Activated T-cell treated with anti-CD3 and anti-CD28 coated beads, Interleukin-2, amount 50 U/mL, for 1 hour (primary cell): ENCODE data around the gene IRX6.

ENCODE experiments used
- DNase-seq: peaks from one replicate; pipeline ENCODE4 v3.0.0-alpha.2; 2020

The IRX6 gene

DNA sequence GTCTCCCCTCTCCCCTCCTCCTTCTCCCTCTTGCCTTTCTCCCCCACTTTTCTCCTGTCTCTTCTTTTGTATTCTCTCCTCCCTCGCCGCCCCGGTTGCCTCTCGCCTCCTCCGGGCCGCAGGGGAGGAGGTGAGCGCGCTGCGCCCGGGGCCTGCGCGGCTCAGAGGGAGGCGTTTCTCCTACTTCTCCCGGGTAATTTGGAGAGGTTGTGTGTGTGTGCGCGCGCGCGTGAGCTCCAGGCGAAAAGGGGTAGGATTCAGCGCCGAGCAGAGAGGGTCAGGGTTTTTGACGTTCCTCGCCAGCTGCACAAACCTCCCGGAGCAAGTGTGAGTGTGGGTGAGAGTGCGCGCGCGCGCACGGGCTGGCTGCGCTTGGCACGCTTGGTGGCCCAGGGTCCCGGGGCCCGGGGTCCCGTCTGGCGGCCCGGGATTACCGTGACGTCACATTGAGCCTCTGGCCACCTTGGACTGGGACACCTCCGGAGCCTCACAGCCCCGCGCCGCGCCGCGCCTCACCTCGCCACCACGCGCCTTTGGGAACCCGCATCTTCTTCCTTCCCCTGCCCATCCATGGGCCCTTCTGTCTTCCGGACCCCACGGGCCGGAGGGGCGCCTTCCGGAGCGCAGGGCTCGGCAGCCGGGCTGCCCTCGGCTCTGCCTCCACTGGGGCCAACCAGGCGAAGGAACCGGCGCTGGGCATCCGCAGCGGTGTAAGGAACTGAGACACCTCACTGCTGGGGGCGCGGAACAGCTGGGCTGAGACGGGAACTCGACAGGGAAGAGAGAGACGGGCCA lies 479 bp downstream of the IRX6 start:
- no peak for DNase-seq

DNA sequence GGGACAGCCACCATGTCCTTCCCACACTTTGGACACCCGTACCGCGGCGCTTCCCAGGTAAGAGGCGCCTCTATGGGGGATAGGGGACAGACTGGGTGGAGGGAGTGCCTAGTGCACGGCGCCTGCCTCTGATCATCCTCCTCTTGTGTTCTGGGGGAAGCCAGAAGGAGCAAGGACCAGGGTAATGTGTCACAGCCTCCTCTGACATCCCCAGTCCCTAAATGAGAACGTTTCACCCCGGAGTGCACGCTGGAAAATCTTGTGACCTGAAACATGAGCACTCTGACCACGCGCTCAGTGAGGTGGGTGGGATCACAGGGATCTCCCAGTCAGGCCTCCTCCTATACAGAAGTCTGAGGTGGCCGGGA lies 1.1 kb downstream of the IRX6 start:
- DNase-seq = no peak

DNA sequence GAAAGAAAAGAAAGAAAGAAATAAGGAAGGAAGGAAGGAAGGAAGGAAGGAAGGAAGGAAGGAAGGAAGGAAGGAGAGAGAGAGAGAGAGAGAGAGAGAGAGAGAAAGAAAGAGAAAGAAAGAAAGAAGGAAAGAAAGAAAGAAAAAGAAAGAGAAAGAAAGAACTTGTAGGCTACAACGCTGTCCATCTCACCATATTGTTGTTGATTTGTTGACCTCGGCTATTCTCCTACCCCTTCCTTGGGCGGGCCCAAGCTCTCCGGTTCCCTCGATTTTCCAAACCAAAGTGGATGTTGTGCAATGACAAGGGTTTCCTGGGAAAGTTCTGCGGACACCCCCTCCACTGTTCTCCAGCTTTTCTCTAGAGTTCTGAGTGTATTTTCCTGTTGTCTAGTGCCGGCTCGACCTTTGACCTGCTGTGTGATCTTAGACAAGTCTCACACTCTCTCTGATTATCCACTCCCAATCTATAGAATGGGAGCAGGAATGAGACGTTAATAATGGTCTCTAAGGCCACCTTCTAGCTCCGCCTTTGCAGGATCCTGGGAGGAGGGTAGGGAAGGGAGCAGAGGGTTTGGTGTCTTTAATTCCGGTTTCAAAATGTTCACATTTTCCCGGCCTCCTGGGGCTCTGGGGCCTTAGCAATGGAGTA lies 1.6 kb downstream of the IRX6 start:
- DNase-seq = no peak

DNA sequence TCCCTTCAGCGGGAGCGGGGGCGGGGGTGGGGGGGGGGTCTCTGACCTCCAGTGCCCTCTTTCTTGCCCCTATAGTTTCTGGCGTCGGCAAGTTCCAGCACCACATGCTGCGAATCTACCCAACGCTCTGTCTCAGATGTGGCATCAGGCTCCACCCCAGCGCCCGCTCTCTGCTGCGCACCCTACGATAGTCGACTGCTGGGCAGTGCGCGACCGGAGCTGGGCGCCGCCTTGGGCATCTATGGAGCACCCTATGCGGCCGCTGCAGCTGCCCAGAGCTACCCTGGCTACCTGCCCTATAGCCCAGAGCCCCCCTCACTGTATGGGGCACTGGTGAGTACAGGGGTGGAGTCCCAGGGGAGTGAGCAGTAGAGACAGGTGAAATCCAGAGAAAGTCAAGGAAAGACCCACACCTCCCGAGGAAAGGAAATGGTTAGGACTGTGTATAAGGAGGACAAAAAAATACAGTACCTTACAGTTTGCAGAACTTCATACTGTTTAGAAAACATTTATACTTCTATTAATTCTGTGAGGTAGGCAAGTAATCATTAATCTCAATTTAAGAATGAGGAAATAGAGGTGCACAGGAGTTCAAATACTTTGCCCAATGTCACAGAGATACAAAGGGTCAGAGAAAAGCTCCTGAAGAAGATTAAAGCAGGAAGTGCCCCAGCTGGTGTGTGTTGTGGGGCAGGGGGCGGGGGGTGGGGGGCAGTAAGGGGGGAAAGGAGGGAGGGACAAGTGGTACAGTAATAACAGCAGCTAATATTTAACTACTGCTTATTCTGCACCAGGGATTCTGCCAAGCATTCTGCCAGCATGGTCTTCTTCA lies 2.5 kb downstream of the IRX6 start:
- DNase-seq = no peak

DNA sequence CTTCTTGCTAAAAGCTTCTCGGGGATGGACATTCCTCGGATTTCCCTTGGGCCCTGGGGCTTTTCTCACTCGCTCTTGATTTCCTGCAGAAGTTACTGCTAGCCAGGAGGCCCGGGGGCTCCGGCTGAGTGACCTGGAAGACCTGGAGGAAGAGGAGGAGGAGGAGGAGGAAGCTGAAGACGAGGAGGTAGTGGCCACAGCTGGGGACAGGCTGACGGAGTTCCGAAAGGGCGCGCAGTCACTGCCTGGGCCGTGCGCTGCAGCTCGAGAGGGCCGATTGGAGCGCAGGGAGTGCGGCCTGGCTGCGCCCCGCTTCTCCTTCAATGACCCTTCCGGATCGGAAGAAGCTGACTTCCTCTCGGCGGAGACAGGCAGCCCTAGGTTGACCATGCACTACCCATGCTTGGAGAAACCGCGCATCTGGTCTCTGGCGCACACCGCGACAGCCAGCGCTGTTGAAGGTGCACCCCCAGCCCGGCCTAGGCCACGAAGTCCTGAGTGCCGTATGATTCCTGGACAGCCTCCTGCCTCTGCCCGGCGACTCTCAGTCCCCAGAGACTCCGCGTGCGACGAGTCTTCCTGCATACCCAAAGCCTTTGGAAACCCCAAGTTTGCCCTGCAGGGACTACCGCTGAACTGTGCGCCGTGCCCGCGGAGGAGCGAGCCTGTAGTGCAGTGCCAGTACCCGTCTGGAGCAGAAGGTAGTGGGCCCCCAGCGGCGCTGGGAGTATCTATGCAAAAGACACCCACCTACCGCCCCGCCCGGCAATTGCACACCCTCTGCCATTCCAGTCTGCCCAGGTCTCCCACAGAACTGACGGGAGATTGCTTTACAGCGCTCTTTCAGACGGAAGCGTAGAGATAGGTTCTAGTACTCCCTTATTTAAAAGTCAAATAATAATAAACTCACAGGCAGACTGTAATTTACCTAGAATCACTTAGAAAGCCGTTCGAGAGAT lies 4.9 kb downstream of the IRX6 start:
- no peak for DNase-seq

DNA sequence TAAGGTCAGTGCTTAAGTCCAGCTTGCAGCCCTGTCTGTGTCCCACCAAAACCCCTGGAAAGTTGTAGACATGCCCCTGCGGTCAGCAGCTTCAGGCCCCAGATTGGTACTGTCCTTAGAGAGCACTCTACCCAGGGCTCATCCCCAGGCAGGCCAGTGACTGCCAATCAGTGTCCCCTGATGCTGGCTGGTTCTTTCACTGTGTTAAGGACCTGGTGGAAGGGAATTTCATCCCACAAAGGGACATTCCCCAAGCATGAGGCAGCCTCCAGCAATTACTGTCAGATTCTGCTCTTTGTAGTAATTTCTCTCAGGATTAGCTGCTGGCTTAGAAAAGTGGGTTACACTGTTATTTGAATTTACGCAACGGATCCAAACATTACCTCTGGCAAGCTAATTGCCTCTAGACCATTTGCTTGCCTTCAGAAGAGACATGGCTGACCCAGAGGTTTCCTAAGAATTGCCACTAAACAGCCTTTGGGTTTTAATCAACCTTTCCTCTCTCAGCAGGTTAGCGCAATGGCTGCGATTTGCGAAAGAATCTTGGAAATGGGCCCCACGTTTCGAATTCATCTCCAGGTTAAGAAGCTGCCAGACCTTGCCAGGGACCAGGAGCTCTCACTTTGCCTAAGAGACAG lies 5.9 kb downstream of the IRX6 start:
- no peak for DNase-seq

DNA sequence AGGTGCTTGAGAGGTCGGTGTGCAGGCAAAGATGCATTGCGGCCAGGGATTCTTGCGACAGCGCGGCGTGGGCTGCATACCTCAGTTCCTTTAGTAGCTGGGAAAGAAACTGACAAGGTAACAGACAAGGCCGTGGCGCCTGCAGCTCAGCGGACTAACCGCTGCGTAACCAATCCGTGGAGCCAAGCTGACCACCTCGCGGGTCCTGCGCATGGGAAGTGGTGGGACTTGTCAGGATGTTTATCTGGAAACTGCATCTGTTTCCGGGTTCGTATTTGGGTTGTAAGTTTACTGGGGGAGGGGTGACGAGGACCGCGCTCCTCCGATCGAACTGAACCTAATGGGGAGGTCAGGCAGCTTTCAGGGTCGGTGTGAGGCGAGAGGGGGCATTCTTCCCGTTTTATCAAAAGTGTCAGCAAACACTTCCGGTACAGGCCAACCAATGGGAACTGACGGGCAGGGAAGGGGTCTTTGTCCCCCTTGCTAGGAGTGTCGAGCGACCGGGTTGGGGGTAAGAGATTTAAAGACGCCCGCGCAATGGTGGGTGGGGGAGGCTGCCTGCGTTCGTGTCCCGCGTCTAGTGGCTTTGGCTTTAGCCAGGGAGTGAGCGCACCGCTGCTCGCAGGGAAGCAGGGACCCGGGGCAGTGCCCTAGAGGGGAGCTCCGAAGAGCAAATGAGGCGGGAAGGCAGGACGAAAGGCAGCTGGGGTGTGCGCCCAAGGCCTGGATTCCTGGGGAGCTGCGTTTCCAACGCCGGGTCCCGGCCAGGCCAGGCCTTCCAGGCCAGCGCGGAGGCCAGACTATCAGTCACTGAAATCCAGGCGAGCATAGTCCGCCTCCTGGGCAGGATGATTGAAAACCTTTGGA lies 7.0 kb downstream of the IRX6 start:
- no peak for DNase-seq

DNA sequence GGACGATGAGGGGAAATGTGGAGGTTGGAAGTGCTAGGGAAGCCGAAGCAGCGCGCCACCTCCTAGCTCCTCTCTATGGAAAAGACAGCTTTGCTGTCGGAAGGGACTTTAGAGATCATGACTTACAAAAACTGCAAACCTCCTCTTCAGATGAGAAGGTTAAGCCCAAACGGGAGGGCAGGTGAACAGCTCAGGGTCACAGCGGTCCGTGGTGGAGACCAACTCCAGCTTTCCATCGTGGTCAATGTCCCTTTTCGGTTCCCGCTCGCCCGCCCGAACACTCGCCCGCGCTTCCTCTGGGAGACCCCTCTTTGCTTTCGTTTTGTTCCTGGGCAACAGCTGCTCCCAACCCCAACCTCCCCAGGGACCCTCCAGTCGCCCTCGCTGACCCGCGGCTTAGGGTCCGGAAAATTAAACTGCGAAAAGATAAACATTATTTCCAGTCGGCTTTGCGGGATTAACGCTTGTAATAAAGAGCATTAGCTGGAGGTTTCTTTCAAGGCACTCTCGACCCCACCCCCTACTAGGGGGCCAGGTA lies 7.7 kb downstream of the IRX6 start:
- DNase-seq = no peak

DNA sequence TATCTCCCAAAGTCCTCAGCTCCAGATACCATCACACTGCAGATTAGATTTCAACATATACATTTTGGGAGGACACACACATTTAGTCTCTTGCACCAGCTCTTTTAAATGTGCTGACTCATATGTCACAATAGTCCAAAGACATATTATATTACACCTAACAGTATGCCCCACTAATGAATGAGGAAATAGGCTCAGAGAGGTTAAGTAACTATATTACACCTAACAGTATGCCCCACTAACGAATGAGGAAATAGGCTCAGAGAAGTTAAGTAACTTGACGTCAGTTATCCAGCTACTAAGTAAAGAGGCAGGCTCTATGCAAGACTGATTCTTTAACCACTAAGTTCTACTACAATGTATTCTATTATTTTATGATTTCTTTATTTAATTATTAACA lies 9.7 kb downstream of the IRX6 start:
- DNase-seq = no peak

DNA sequence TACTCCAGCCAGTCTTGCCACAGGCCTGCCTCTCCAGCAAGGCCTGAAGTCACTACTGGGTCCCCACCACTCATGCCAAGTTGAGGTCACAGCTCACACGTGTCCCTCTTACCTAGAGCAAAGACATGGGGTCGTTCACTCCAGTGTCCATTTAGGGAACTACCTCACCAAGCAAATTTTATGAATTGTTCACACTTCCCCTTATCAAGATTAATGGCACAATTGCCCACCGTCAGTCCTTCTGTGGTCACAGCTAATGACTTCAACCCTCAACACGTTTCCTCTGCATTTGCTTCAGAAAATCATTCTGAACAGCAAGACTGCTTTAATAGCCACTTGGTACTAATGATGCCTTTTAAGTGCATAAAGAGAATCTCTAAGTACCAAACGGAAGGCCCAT lies 14.6 kb downstream of the IRX6 start:
- DNase-seq = no peak

DNA sequence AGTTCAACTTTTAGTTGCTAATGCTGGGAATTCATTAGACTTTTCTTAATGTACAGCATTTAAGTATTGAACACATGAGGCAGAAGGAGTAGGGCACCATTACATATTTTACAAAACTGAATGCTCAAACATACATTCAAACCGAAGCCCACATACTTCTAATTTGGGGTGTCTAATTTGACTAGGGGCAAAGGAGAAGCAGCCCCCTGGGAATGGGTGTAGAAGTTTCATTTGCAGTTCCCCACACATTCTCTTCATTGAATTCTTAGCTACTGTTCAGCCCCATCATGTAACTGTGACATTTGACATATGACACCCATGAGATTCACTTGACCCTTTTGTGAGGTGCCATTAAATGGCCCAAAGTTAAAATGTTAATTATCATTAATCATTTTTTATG lies 16.4 kb downstream of the IRX6 start:
- no peak for DNase-seq

DNA sequence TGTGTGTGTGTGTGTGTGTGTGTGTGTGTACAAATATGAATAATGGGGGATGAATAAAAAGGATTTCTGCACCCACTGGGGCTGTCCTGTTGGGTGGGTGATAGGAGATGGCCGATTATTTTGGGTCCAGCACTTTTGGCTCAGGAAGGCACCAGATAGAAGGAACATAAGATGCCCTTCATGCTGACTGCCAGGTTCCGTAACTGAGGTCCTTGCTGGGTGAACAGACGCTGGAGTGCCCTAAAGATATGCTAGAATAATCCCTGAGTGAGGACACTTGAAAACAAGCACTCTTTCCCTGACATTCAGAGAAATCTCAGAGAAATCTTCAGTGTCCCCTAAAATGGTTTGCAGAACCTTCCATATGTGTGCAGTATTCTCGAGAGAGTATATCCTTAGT lies 17.7 kb downstream of the IRX6 start:
- DNase-seq = no peak

DNA sequence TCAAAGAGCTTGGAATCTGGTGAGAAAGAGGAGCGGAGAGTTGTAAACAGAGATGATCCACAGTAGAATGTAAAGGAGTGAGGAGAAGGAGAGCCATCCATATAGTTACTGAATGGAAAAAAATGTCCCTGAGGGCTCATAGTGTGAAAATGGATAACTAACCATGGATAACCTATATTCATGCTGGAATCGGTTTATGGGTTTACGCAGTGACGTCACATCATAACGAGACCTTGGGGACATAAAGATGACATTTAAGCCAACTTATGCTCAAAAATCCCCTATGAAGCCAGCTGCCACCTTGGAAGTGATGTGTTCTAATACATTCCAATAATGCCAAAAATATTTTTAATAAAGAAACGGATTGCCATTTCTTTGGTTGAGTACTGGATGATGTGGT lies 22.5 kb downstream of the IRX6 start:
- no peak for DNase-seq

DNA sequence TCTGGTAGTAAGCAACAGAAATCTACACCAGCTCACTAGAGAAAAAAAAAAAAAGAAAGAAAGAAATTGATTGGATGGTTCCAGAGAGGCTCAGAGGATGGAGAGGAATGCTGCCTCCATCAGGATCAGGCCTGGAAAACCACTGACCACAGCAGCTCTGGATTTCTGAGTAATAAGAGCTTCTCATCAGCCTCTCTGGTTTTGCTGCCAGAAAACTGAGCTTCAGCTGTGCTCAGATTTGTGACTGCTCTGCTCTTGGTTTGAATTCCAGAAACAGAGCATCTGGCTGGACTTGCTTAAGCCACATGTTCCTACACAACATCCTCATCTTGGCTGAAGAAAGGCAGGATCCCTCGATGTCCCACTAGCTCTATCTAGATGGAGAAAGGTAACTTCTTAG lies 25.9 kb downstream of the IRX6 start:
- no peak for DNase-seq

DNA sequence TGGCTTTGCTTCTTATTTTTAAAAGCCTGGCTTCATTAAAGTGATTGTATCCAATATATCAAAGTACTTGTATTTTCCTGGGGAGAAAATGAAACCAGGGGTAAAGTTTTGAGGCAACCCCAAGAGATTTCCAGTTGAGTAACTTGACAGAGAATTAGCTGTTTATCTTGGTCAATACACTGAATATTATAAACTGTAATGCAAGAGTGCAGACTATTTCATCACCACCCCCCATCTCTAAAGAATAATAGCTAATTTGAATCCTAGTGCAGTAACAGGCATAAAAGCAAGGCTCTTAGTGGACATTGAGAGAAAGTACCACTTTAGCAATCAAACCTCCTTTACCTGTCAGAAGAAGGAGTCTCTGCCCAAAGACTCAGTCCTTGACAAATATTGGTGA lies 27.0 kb downstream of the IRX6 start:
- DNase-seq = no peak

DNA sequence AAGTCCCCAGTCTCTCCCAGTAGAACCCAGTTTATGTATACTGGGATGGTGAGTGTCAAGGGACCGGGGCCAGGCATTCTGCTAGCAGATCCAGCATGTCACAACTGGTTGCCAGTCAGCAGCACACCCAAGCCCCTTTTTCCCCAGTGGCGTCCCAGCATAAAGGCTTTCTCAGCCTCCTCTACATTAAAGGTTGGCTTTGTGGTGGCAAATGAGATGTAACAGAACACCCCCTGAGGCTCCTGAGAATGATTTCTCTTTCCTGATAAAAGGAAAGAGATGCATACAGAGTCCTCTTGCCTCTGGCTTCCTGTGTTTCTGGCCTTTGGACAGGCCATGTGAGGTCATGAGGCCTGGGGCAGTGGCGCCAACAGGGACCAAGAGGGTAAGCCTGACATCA lies 27.9 kb downstream of the IRX6 start:
- DNase-seq = no peak

DNA sequence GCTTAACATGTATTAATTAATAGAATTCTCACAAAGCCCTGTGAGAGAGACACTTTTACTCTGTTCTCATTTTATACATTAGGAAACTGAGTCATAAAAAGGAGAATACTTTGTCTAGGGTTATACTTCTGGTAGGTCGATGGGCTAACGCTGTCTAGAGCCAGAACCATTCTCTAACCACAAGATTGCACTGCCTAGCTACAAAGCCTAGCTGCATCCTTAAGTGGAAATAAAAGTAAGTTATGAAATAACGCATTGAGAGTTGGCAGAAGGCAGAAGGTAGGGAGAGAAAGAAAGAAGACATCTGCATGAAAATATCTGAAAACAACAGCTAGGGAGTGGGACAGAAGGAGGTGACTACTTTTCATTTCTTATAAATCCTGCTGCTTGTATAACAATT lies 33.2 kb downstream of the IRX6 start:
- DNase-seq = no peak

DNA sequence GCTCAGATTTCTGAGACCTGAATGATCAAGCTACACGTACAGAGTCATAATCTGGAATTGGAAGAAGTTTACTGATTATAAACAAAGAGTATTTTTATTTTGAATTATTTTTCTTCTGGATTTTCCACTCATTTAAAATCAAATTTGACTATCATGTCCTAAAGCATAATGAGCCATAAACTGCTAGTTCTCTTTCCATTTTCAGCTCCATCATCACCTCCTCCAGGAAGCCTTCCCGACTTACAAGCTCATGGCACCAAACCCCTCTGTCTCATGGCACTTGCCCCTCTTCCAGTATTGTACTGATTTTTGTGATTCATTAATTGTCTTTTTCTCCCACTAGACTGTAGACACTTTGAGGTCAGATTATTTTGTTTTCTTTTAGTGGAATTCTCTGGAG lies 35.9 kb downstream of the IRX6 start:
- no peak for DNase-seq

DNA sequence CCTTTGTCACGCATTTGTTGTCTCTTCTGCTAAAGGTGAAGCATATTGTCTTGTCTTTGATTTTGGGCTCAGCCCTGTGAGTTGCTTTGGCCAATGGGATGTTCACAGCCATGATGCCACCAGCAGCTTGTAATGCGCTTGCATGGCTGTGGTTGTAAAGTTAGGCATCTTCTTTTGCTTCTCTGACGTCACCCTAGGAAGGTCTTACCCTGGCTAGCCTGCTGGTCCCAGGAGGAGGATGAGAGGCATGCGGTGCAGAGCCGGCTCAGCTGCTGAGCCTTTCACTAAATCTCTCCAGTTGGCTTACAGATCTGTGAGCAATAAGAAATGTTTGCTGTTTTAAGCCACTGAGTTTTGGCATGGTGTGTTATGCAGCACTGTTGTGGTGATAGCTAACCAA lies 40.8 kb downstream of the IRX6 start:
- DNase-seq = no peak

DNA sequence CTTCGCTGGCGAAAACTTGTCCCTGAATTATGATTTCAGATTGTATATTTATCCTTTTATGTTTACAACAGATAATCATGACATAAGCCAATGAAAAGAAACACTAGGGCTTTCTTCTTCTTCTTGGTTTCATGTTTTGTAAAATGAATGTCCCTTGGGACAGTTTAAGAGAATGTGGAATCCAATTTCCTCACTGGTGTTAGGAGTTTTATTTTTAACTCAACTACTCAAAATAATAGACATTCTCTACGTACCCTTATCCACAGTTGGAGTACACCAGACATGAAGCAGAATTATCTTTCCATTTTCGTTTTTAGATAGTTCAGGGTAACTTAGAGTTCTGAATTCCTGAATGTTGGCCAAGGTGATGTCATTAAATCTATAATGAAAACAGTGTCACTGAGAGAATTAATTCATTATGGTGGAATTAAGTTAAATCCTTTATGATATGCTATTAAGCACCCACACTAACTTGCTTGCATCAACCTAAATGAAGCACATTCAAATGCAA lies 43.4 kb downstream of the IRX6 start:
- no peak for DNase-seq
